Chondrocyte (in vitro differentiated cells): ENCODE results near the gene AFP. TPM values are rescaled to one million over a fixed set of nuclear protein-coding genes. Genes with fewer than 3 reads are reported as not detected.

Experiments
- DNase-seq: peaks from one replicate; pipeline ENCODE4 v3.0.0; 2021; ENCODE audit warnings: mixed read lengths, low spot score
- H3K27ac Mint-ChIP-seq: one replicate; pipeline ENCODE4 v1.8.0; 2021; ENCODE audit warnings: mild to moderate bottlenecking, moderate library complexity, mixed read lengths; ENCODE audit not compliant: unreplicated experiment
- H3K27me3 Mint-ChIP-seq: 2 replicates; pipeline ENCODE4 v1.8.0; 2021; ENCODE audit warnings: low read depth, mixed read lengths
- H3K36me3 Mint-ChIP-seq: 2 replicates; pipeline ENCODE4 v1.8.0; 2021; ENCODE audit warnings: low read depth, mixed read lengths
- H3K4me1 Mint-ChIP-seq: 2 replicates; pipeline ENCODE4 v1.8.0; 2021; ENCODE audit warnings: low read depth, mild to moderate bottlenecking, mixed read lengths
- H3K4me3 Mint-ChIP-seq: one replicate; pipeline ENCODE4 v1.8.0; 2021; ENCODE audit warnings: mild to moderate bottlenecking, moderate library complexity, mixed read lengths; ENCODE audit not compliant: unreplicated experiment
- H3K9me3 Mint-ChIP-seq: 2 replicates; pipeline ENCODE4 v1.8.0; 2021; ENCODE audit warnings: low read depth, mixed read lengths
- total RNA-seq: library from RNA; stranded (reverse); gene quantifications from 3 replicates; pipeline ENCODE4 v1.2.1, GENCODE V29; 2021
- TF ChIP-seq, protein P1 (sequence below): fragments of 200-600 bp; sonication (generic); IDR thresholded peaks from 2 replicates; pipeline ENCODE4 v1.5.0; 2021; ENCODE audit warnings: antibody characterized with exemption, mild to moderate bottlenecking, moderate library complexity

AFP gene
- total RNA-seq, 1 donor from 2014 or later = not detected

DNA sequence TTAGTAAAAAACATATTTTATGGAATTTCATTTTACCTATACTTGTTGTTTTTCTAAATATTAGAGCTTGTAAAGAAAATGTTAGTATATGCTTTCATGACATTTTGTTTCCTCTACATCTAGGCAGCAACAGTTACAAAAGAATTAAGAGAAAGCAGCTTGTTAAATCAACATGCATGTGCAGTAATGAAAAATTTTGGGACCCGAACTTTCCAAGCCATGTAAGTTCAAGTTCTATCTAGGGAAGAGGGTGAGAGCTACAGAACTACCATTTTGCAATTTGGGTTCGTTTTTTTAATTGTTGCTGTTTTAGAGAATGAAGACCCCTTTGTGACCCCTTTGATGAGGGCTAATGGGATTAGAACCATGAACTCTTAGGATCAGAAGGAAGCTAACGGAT lies 7.2 kb downstream of the AFP start:
- H3K4me1 Mint-ChIP-seq = no peaks in the 10 kb centered on the region
- H3K27me3 Mint-ChIP-seq = peaks cover 39% of the 10 kb centered on the region
- H3K4me3 Mint-ChIP-seq = no peak overlapping the region
- H3K36me3 Mint-ChIP-seq = no peaks in the 10 kb centered on the region
- no peak overlapping the region for H3K27ac Mint-ChIP-seq
- no peak for DNase-seq
- no peaks in the 10 kb centered on the region for H3K9me3 Mint-ChIP-seq
- TF ChIP-seq, protein P1, sequence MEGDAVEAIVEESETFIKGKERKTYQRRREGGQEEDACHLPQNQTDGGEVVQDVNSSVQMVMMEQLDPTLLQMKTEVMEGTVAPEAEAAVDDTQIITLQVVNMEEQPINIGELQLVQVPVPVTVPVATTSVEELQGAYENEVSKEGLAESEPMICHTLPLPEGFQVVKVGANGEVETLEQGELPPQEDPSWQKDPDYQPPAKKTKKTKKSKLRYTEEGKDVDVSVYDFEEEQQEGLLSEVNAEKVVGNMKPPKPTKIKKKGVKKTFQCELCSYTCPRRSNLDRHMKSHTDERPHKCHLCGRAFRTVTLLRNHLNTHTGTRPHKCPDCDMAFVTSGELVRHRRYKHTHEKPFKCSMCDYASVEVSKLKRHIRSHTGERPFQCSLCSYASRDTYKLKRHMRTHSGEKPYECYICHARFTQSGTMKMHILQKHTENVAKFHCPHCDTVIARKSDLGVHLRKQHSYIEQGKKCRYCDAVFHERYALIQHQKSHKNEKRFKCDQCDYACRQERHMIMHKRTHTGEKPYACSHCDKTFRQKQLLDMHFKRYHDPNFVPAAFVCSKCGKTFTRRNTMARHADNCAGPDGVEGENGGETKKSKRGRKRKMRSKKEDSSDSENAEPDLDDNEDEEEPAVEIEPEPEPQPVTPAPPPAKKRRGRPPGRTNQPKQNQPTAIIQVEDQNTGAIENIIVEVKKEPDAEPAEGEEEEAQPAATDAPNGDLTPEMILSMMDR = no peak

DNA sequence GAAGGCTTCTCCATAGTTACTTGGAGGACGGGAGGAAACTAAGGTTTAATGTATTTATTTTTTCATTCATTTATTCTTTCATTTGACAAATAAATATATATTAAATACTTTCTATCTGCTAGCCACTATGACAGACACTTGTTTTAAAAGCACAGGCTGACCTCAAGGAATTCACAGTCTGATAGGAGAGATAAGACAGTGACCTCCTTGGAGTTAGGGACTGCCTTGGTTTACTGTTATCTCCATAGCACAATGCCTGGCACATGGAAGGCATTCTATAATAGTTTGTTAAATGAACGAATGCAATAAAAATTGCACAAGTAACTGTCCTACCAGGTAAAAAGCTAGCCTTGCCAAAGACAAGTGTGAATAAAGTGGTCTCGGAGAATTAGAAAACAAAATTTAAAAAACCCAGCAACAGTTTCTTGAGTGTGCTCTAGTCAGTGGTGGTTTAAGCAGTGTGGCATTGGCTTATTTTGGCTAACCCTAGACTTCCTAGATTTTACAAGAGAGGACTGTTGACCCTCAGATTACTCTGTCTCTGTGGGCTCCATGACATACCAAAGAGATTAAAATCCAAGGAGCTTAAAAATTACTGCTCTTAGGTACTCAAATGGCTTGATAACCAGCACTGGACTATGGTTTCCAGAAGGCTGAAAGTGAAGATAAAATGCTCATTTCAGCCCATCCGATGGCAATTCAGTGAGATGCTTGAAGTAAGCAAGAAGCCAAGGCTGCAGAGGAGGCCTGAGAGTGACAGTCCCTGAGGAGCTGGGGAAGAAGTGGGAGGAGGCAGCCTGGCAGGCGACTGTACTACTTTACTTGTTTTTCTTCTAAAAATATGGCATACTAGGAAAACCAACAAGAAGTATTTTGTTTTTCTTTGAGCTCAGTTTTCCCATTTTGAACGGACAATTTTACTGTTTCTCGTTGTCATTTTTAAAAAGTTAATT lies 9.6 kb downstream of the AFP start:
- Mint-ChIP-seq H3K27ac (no peak overlapping the region), H3K9me3 (no peaks in the 10 kb centered on the region), H3K36me3 (no peaks in the 10 kb centered on the region), H3K4me1 (peaks cover 7% of the 10 kb centered on the region), H3K27me3 (peaks cover 35% of the 10 kb centered on the region), H3K4me3 (no peak overlapping the region)
- DNase-seq = no peak
- TF ChIP-seq, protein P1 = no peak

DNA sequence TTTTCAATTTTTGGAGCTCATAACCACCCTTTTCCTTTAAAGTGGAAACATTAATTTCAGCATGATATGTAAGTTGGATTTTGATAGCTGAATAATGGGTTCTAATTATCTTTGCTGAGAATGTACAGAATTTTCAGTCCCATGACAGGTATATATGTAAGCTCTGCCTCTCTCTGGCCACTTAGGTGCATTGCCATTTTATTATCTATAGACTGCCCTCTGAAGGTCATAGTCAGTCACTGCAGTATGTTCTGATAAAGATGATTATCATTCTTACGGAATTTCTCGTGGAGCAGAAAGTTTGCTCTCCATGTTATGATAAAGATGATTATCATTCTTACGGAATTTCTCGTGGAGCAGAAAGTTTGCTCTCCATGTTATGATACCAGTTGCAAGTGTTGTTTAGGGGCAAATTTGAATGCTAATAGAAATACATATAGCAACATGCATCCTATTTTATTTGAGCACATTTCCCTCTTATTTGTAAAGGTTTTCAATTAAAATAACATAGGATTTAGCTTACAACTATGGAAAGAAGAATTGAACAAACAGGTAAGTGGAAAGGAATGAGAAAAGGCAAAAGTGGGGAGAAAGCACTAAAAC lies 10.4 kb downstream of the AFP start:
- TF ChIP-seq, protein P1 = peak; percentile 93
- H3K4me3 Mint-ChIP-seq = no peak overlapping the region
- peaks cover 9% of the 10 kb centered on the region for H3K4me1 Mint-ChIP-seq
- H3K27ac Mint-ChIP-seq = no peak overlapping the region
- no peaks in the 10 kb centered on the region for H3K36me3 Mint-ChIP-seq
- DNase-seq = no peak
- no peaks in the 10 kb centered on the region for H3K9me3 Mint-ChIP-seq
- H3K27me3 Mint-ChIP-seq = peaks cover 31% of the 10 kb centered on the region

DNA sequence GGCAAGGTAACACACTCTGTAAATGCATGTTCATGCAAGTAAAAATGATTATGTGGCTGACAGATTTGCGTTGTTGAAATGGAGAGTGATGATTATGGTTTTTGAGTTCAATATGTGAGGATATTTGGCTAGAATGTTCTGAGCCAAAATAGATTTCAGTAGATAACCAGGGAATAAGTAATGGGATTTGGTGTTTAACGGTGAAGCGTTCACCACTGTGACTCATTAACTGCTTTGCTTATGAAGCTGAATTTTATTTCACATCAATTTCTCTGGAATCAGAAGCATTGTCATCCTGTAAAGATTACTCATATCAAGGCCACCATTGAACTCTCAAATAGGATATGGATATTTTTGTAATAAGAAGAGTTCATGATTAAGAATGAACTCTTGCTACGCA lies 11.7 kb downstream of the AFP start:
- Mint-ChIP-seq H3K9me3 (no peaks in the 10 kb centered on the region), H3K27me3 (peaks cover 20% of the 10 kb centered on the region), H3K4me3 (no peak overlapping the region), H3K4me1 (peaks cover 9% of the 10 kb centered on the region), H3K36me3 (no peaks in the 10 kb centered on the region), H3K27ac (no peak overlapping the region)
- no peak for DNase-seq
- TF ChIP-seq, protein P1 = no peak

DNA sequence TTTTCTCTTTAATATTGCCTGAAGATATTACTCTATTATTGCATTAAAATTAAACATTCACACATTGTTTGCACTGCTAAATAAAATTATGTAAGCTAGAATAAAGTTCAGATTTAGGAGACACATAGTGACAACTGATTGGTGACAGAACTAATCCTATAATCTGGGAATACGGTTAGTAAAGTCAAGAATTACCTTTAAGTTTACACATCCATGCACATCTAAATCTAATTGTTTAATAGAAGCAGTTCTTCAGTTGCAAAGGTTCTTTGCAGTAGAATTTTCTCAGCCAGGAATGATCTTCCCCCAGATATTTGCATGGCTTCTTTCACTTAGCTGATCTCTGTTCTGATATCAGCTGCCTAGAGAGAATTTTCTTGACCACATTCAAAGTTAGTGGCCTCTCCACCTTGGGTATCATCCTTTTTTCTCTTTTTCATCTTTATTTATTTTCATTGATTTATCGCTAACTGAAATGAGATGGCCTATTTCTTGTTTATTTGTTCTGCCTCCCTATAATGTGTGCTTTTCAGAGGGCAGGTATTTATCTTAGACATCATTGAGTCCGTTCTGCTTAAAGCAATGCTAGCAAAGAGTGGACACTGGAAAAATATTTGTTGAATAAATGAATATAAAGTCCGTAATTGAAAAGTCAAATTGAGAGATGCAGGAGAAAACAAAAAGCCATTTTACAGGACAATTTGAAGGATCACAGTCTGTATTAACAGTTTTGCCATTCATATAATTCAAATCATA lies 12.6 kb downstream of the AFP start:
- peaks cover 9% of the 10 kb centered on the region for H3K4me1 Mint-ChIP-seq

More for the DNA sequence above, 12.6 kb downstream of the AFP start:
- H3K27ac Mint-ChIP-seq = no peak overlapping the region
- peaks cover 18% of the 10 kb centered on the region for H3K27me3 Mint-ChIP-seq
- no peaks in the 10 kb centered on the region for H3K9me3 Mint-ChIP-seq
- H3K4me3 Mint-ChIP-seq = no peak overlapping the region
- TF ChIP-seq, protein P1 = no peak
- no peak for DNase-seq
- H3K36me3 Mint-ChIP-seq = no peaks in the 10 kb centered on the region
